ENCODE measurements around the gene CUX1.

GRCh38 chr7:101782476-101782875 is 35.0 kb upstream of the CUX1 start:
- TF ChIP-seq CTCF (IDR thresholded peaks at IDR 0.05) (no peak), POLR2A (IDR thresholded peaks at IDR 0.05) (no peak)

Measured in breast epithelium (tissue), 3 donors.